Dermis blood vessel endothelial cell (primary cell): ENCODE results near the gene BAHCC1. TPM values are rescaled to one million over a fixed set of nuclear protein-coding genes. Genes with fewer than 3 reads are reported as not detected.
A peak's percentile ranks its signal among the peaks of the same experiment; 100 is the strongest.

Experiments used
- DNase-seq: peaks from one replicate; pipeline ENCODE4 v3.0.0; 2010
- total RNA-seq: library from RNA; depleted of rRNA; stranded (reverse); fragments of >200 nt; gene quantifications from 2 replicates; pipeline ENCODE4 v1.2.3, GENCODE V29; 2014

Gene BAHCC1
- total RNA-seq, 1 donor from 2014 or later = 4.8 TPM

DNA sequence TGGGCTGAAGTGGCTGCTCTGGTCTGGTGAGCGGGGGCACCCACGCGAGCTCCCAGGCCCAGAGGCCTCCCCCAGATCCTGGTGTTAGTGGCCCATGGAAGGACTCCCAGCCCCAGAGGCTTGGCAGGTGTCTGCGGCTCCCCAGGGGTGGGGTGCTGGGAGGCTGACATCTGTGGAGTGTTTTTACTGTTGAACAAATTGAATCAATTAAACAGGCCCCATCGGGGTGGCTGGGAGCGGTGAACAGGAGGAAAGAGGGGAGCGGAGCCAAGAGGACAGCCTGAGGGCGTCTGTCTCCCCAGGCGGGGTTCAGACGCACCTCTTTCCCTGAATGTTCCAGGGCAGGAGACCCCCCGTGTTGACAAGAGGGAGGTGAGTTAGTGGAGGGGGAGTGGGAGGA, 87.4 kb downstream of the BAHCC1 start:
- peak; percentile 19 for DNase-seq

DNA sequence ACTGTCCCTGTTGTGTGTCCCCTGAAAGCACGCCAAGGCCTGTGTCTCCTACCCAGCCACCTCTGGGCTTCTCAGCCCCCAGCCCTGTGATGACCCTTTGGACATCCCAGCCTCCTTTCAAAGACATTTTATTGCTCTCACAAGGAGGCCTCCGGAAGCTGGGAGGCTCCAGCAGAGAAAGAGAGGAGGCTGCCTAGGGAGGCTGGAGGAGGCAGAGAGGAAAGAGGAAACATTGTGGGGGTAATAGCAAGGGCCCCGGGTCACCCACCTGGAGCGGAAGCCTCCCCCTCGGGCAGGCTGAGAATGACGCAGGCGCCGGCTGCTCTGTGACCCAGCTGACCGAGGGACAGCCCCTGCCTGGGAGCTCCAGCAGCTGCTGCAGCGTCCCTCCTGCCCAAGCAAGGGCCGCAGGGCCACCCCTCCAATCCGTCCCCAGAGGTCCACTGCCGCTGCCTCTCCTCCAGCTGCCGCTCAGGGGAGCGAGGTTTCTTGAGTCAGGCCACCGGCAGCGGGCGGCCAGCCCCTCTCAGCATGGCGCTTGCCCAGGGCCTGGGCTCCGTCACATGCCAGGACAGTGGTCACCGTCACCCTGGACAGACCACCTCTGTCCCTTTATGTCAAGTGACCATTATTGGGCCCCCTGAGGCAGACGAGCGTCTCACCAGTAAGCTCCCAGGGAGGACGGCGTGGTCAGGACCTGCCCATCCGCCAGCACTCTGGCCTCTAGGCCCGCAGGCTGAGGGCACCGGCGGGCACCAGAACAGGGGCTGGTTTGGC, 88.0 kb downstream of the BAHCC1 start:
- DNase-seq = peak; percentile 86

DNA sequence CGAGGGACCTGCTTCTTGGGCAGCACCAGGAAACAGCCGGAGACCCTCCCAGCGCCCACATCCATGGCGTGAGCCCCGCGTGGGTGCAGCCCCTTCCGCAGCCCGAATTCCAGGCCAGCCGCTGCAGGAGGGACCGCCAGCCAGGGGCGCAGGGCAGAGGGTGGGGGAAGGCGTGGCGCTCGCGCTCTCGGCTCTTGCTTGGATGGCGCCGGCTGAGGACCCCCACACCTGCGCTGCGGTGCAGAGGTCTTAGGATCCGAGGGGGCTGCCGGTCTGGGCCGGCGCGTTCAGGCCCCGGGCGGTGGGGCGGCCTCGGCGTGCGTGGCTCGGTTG, 88.6 kb downstream of the BAHCC1 start:
- DNase-seq = no peak

DNA sequence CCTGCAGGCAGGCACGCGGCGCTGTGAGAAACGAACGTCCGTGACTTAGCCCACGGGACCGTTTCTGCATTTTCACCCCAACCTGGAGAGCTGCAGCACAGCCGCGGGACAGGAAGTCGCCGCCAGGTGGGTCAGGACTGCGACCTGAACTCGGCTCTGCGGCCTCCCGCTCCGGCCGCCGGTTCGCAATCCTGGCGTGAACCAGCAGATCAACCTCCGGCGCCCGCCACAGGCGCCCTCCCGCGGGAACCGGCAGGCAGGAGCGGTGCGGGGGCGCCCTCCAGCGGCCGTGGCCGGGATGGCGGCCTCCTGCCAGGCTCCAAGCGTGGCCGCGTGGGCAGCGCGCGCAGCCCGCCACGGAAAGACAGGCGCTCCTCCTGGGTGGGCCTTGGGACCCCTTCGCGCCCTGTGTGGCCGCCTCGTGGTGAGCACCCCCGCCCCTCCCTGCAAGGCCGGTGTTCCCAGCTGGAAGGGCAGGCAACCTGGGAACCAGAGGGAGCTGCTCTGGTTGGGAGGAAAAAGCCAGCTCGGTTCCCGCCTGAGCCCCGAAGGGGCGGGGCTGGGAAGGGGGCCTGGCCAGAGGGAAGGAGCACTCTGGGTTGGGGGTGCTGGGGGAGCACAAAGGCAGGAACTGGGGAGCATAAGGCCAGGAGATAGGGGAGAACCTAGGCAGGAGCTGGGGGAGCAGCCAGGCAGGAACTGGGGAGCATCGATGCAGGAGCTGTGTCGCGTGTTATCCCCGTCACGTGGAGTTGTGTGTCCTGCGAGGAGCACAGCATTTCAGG, 89.1 kb downstream of the BAHCC1 start:
- DNase-seq = peak; percentile 88

DNA sequence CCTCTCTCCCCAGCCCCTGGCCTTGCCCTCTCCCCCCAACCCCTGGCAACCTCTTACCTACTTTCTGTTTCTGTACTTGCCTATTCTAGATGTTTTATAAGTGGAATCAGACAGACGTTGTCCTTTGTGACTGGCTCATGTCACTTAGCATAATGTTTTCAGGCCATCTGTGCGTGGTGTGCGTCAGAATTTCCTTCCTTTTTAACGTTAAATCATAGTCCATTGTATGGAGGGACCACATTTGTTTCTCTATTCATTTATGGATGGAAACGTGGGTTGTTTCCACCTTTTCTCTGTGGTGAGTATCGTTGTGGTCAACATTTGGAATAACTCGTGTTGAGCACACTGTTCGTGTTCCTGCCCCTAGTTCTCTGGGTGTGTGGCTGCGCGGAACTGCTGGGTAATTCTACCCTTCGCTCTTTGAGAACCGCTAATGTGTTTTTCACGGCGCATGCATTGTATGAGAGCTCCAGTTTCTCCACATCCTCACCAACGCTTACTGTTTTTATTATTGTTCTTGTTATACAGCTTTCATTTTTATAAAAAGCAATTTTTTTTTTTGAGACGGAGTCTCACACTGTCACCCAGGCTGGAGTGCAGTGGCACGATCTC, 91.0 kb downstream of the BAHCC1 start:
- peak; percentile 92 for DNase-seq

DNA sequence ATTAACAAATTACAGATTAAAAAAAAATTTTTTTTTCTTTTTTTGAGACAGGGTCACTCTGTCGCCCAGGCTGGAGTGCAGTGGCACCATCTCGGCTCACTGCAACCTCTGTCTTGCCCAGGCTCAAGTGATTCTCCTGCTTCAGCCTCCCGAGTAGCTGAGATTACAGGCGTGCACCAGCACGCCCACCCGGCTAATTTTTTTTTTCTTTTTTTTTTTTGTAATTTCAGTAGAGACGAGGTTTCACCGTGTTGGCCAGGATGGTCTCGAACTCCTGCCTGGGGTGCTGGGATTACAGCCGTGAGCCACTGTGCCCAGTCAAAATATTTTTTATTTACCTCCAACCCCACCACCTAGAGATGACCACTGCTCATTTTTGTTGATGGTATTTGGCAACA, 91.8 kb downstream of the BAHCC1 start:
- DNase-seq = no peak

DNA sequence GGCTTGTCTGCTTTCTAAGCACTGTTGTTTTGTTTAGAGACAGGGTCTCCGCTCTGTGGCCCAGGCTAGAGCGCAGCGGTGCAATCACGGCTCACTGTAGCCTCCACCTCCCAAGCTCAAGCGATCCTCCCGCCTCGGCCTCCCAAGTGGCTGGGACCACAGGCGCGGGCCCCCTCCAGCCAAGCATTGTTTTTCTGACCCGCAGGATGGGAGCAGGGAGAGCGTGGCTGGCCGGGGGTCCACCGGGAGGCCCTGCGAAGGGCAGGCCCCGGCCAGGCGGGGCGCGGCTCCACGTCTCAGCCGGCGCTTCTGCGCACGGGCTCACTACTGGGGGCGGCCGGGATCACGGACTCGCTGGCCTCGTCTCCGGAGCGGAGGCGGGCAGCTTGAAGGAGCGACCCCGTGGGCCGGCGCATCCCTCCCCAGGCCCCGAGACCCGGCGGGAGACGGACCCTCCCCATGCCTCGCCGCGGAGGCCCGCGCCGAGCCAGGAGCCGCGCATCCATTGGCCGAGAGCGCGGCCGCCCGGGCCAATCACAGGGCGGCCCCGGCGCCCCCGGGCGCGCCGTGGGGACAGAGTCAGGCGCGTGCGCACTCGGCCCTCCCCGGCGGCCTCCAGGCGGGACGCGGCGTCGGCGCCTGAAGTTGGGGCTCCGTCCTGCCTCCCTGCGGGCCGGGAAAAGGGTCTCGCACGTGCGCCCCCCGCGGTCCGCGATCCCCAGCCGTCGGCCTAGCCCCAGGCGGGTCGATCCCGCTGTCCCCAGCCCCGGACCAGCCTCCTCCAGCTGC, 92.4 kb downstream of the BAHCC1 start:
- DNase-seq = peak; percentile 83

DNA sequence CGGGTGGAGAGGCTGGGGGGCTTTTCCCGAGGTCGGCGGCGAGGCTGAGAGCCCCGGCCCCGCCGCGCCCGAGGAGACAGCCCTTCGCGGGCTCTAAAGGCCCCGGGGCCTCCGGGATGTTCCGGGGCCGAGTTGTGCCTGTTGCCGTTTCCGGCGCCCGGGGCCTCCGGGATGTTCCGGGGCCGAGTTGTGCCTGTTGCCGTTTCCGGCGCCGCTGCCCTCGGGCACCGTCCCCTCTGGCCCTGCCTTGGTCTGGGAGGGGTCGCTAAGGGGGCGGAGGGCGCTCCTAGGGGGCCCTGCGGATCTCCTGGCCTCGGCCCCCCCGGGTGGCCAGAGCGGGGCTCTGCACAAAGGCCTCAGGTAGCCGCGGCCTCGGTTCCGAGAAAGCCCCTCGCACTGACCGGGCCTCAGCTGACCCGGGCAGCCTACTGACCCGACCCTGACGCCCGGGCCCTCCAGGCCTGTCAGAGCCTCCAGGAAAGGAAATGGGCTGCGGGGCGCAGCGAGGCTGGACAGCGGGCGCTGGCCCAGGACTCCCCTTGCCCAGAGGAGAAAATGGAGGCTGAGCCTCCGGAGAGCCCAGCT, 93.1 kb downstream of the BAHCC1 start:
- DNase-seq = no peak

DNA sequence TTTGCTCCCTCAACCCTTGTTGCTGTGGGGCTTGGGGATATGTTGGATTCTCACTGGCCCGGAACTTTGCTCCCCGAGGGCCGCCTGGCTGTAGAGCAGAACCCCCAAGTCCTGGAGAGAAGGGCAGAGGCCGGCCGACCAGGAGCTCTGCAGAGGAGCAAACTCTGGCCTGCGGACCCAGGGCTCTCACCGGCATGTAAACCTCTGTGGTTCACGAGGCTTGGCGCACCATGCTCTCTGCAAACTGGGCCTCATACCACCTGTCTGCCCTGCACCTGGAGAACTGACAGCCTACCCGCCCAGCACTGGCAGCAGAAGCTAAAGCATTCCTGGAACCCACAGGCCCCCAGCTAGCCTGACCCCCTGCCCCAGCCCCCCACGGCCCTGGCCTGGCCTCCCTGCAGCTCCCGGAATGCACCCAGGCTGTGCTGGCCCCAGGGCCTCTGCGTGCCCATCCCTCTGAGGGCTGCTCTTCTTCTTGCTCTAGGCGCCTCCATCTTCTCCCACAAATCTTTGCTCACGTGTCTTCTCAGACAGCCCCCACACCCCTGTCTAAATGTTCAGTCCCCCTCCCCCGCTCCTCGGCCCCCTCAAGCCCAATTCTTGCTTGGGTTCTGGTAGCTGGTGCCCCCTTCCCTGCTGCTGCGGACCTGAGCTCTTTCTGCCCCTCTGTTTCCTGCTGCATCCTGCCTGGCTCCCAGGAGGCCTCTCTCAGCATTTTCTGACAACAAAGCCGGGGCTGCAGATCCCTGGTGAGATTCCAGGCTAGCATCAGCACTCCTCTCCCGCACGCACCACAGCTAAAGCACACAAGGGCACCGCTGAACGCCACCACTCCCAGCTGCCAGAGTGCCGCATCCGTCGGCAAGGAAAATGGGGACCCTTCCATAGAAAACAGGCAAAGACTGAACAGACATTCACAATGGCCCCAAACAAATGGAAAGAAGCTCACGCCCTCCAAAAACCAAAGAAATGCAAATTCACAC, 94.0 kb downstream of the BAHCC1 start:
- no peak for DNase-seq

DNA sequence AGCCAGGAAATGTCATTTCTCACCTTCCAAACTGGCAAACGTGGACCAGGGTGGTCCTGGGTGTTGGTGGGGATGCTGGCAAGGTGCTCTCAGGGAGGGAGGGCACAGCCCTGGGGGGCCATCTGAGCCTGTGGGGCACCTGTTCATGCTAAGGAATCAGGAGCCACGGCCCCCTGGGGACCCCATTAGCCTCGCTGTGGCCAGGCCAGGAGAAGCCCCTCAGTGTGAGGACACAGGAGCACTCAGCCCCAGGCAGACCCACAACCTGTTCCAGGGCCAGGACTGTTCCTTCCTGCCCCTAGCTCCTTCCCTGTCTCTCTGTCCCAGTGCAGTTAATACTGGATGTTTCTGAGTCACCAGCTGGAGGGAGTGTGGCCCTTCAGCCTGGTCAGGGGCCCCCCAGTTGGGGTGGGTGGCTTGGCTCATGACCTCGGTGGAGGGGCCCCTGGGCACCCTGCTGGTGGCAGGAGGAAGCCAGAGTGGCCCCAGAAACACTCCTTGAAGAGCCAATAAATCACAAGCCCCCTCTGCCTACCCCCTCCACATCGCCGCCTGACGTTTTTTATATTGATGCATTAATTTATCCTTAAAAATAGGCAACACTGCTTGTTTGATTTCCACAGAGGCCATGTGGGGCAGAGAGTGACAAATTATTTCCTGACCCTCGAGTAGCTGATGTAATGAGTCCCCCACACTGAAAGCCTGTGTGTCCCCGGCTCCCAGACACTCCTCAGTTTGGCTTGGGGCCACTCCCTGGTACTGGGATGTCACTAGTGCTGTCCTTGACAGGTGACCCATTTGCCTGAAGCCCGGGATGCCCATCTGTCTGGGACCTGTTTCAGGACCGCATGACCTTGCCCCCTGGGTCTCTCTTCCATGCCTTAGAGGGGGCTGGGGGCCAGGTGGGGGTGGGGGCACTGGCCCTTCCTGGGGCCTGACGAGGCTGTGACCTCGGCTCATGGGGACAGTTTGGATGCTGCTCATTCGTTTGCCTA, 95.0 kb downstream of the BAHCC1 start:
- DNase-seq = no peak

DNA sequence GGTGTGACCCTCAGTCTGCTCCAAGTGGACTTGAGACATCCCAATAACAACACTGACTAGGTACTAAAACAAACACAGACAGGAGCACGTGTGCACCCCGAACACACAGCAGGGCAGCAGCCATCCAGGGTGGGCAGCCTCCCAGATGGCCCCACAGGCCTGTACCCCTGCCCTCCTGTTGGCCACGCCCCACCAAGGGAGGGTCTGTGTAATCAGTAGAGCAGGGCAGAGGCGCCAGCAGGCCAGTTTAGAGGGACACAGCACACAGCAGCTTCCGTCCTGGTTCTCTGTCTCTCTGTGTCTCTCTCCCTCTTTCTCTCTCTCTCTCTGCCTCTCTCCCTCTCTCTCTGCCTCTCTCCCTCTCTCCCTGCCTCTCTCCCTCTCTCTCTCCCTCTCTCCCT, 95.9 kb downstream of the BAHCC1 start:
- no peak for DNase-seq

DNA sequence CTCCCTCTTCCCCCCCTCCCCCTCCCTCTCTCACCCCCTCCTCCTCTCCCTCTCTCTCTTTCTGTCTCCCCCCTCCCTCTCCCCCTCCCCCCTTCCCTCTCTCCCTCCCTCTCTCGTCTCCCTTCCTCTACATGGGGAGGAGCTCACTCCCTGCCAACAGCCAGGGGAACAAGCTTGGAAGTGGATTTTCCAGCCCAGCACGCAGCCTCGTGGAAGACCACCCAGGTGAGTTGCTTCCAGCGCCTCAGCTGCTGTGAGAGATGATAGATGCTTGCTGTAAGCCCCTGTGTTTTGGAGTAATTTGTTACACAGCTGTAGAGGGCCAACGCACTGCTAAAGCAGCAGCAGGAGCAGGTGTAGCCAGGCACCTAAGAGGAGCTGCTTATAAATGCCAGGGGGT, 96.5 kb downstream of the BAHCC1 start:
- DNase-seq = no peak

DNA sequence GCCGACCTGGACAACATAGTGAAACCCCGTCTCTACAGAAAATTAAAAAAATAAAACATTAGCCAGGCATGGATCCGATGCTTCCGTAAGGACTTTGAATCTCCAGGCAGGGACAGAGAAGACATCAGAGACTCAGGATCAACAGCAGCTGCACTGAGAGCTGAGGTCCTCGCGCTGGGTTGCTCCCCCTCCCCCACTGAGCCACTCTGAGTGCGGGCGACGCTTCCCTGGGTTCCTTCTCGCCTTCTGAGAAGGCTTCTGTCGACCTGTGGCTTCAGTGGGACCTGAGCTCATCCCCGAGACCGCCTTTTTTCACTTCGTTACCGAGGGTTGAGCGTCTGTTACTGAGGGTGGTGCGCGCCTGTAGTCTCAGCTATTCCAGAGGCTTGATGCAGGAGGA, 96.9 kb downstream of the BAHCC1 start:
- DNase-seq = no peak

DNA sequence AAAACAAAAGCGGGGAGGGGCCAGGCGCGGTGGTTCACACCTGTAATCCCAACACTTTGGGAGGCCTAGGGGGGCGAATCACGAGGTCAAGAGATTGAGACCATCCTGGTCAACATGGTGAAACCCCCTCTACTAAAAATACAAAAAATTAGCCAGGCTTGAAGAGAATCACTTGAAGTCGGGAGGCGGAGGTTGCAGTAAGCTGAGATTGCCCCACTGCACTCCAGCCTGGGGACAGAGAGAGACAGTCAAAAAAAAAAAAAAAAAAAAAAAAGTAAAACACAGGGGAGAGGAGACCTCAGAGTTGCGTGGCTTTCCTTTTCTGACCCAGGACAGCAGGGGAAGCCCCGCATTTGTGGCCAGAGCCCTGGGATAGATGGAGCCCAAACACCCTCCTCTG, 97.4 kb downstream of the BAHCC1 start:
- DNase-seq = no peak

DNA sequence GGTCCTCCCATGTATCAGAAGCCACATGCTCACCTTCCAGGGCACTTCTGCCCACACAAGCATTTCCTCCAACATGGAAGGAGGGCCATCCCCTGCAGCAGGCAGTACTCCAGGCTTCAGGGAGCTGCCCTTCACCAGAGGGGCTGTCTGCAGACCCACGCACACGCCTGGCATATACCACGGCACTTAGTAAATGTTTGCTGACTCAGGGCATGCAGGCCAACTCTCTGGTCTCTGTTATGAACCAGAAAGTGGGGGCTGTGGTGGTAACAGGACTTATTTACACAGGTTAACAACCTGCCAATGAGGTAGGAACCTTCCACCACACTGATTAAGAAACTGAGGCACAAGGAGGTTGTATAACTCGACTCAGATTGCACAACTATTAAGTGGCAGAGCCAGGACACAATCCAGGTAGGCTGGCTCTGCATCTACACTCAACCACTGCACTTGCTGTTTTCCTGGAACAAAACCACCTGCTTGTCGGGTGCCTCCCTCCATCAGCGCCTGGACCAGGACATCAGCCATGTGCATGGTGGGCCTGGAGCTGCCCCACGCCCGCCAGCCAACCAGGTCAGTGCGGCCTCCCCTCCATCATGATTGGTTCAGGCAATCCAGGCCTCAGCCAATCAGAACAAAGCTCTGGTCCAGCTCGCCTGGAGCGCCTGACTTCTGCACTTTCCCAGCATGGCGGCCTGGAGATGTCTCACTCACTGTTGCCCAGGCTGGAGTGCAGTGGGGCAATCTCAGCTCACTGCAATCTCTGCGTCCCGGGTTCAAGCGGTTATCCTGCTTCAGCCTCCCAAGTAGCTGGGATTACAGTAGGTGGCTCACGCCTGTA, 98.2 kb downstream of the BAHCC1 start:
- no peak for DNase-seq

DNA sequence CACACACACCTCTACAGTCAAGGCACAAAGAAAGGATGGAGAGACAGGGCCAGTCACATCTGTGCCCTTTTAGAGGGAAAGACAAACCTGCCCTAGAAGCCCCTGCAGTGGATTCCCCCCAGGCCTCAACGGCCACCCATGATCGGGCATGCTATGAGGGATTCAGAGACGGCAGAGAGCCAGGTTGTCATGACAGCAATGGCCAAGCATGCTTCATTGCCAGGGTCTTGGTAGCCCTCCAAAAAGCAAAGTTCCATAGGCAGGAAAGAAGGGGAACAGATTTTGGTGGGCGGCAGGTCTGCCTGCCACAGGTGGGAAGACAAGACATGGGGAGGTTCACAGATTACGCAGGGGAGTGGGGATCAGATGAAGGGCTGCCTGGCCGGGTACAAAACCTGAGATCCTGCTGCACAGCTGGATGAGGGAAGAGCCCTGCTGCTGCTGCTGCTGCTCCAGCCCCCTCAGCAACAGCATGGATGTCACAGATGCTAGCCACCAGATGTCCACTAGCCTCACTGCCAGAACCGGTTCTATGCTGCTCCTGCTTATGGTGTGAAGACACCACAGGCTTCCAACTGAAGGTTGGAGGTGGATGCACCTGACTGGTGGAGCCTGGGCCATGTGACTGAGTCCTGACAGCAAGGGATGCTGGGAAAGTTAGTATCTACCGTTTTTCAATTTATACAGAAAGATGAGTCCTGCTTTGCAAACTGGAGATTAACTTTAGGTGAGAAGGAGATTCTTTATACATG, 99.5 kb downstream of the BAHCC1 start:
- no peak for DNase-seq

DNA sequence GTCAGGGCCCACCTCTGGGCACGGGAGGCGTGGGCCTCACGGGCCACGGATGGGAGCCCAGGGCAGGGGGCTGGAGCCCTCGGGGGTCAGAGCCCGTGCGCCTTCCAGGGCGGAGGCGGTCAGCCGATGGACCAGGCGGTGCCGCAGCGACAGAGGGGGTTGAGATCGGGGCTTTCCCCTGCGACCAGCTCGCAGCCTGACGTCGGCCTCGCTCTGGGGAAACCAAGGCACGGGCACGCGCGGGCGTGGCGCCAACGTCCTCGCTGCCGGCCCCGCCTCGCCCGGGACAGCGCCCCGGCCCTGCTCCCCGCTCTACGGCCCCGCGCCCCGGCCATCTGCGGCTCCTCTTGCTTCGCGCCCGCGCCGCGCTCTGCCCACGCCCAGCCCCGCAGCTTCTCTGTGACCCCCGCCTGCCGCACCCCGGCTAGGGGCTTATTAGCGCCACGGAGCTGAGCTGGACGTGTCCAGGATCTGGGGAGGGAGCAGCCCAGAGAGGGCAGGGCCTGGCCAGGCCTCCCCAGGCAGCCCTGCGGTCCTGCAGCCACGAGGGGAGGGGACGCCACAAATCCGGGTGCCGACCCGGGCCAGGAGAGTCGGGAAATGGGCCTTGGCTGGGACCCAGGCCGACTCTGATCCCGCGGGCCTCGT, 103.8 kb downstream of the BAHCC1 start:
- no peak for DNase-seq

DNA sequence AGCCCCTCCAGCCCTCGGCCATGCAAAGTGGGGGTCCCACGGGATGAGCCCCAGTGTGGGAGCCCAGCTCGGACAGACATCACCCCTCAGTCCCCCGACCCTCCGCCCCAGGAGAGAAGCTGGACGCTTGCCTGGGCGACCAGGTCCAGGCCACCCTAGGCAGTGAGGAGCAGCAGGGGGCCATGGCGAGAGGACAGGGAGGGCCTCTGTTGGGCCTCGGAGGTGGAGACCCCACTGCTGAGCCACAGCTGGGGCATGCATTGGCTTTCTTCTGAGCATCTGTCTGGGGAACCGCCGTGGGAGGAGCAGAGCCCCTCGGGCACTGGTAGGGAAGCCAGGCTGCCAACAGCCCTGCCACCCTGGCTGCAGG, 104.3 kb downstream of the BAHCC1 start:
- DNase-seq = no peak
